GM12874 (cell line): ENCODE data around the gene TOMM7.
A peak's percentile ranks its signal among the peaks of the same experiment; 100 is the strongest.

Experiments used
- CTCF ChIP-seq: IDR thresholded peaks from 2 replicates; pipeline ENCODE4 v1.5.1; 2011; ENCODE audit warnings: low read depth, mild to moderate bottlenecking, control low read depth, low read length, moderate library complexity; ENCODE audit not compliant: insufficient read depth

TOMM7 gene

DNA sequence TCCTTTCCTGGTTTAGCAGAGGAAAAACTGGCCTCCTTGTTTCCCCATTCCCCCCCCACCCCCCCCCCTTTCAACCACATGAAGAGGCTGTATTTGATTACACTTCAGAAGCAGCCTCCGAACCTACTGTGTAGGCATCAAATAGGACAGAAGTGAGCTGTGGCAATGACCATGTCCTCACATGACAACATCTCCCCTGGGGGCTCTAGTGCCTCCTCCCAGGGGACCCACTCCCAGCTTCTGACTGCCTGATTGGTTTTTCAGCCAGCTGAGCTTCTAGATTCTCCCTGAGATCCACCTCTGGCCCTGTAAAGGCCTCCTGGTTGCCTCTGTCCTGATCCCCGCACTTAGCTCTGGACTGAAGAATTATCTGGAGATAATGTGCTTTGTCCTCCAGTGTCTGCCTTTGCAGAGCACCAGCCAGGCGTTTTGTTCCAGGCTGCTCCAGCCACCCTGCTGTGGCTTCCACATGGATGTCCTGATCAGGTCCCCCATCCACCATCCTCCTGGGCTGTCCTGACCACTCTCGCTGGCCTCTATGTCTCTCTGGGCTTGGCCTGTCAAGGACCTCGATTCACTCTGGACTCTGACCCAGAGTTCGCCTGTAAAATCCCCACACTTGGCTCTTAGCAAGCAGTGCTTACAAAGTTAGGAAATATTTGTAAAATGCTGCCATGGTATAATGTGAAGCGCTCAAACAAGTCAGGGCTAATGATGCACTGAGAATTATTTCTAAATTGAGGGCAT is 42.4 kb upstream of the TOMM7 start:
- no peak for TF ChIP-seq CTCF

DNA sequence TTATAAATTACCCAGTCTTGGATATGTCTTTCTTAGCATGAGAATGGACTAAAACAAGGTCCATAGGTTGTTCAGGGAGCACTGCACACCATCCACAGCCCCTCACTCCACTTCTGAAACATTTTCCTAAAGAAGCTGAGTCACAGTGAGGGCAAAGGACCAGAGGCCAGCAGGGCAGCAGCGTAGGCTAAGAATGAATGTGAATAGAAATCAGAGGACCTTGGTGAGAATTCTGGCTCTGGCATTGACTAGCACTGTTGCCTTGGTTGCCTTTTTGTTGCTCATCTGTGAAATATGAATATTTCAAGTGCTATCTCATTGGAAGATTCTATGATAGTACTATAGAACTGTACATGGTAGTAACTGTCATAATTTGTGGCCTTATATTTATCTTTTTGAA is 41.7 kb upstream of the TOMM7 start:
- TF ChIP-seq CTCF = no peak

DNA sequence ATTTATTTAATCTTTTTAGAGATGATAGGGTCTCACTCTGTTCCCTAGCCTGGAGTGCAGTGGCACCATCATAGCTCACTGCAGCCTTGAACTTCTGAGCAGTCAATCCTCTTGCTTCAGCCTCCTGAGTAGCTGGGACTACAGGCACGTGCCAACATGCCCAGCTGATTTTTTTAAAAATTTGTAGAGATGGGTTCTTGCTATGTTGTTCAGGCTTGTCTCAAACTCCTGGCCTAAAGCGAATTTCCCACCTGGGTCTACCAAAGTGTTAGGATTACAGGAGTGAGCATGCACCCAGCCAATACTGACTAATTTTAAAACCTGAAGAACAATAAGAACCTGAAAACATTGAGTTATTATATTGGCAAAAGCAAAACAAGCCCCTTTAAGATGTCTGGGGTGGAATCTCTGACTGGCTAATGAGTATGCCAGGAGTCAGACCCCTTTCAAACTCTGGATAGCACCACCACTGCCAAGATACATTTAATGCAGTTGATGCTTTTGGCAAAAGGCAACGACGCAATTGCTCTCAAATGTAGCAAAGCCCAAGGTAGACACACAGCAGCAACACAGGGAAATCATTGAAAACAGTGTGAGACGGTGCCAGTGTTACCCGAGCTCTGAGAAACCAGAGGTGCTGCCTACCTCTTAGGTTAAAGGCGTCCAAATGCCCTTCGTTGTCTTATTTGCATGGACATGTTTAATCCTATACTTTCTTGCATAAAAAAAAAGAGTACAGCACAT is 40.7 kb upstream of the TOMM7 start:
- no peak for TF ChIP-seq CTCF

DNA sequence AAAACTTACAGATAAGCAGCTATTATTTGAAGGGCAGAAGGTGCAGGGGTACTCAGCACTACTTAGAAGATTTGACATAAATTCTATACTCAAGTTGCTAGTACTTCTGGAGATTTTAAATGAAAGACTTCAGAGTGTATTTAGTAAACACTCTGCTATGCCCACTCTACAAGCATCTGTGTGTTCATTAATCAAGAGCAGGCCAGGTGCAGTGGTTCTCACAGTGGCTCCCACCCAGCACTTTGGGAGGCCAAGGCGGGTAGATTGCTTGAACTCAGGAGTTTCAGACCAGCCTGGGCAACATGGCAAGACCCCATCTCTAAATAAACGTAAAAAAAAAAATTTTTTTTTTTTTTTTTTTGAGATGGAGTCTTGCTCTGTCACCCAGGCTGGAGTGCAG is 38.9 kb upstream of the TOMM7 start:
- TF ChIP-seq CTCF = no peak

DNA sequence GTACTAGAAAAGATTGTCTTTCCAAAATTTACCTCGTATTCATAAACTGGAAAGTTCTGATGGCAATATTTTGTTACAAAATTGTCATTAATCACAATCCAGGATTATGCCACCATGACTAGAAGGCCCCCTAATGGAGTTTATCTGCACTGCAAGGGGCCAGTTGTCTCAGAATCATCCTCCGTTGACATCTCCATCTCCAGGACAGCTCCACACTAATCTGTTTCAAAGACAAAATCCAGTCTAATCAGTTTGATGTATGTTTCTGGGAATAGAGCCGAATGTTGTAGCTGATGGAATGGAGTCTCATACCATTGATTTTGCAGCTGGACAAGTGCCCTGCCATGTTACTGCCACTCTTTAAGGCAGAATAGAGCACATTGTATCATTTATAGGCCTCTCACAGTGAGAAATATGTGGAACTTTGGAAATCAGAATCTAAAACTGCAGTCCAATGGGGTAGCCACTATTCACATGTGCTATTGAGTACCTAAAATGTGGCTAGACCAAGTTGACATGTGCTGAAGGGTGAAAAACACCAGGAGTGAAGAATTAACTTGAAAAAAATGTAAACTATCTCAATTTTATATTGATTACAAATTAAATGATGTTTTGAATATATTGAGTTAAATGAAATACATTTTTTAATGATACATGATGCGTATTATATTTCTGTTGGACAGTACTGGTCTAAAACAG is 38.3 kb upstream of the TOMM7 start:
- peak; percentile 54 for TF ChIP-seq CTCF

GRCh38 chr7:22860337-22860736 is 37.7 kb upstream of the TOMM7 start:
- TF ChIP-seq CTCF = no peak

DNA sequence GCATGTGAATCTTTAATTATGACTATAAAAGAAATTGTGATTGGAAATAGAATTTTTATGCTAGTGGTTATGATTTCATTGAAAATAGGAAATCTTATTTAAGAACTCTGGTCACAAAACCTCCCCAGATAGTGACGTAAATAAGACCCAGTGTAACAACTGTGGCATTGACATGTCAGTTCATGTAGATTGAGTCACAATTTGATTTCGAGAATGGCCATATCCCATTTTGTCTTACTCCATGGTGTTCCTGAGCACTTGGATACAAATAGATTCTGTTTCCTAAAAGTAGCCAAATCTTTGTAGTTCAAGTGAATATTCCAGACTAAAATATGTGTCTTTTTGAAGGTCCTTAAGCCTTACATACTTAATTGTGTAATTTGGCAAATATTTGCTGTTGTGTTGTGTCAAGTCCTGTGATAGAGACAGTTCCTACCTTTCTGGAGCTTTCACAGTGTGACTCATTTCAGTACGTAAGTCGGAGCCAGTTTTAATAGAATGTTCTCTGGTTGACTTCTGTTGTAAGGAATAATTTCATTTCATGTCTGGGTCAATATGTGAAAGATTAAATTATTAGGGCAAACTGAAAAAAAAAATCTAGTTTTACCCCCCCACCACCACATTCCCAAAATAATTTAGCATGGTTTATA is 37.1 kb upstream of the TOMM7 start:
- no peak for TF ChIP-seq CTCF
